Large intestine (tissue), 3 donors: Measurements from ENCODE around the gene NKIRAS2. TPM values are rescaled to one million over a fixed set of nuclear protein-coding genes. Genes with fewer than 3 reads are reported as not detected.
"Not testable (repeated sequence)": the region's sequence is repeated elsewhere in the genome, so short reads cannot be mapped to it uniquely, and the experiment has no call there.

Experiments
- DNase-seq, 2 donors: peaks; one replicate each; pipeline versions ENCODE4 v3.0.0 to v3.0.0-alpha.2; 2013
- H3K27ac ChIP-seq: one replicate; pipeline ENCODE4 v1.5.1; 2013; ENCODE audit warnings: low read length
- H3K27me3 ChIP-seq: 2 replicates; pipeline ENCODE4 v1.6.1; 2013; ENCODE audit warnings: low read length; ENCODE audit not compliant: control insufficient read depth, insufficient read depth
- H3K36me3 ChIP-seq: 2 replicates; pipeline ENCODE4 v1.6.1; 2013; ENCODE audit warnings: low read length; ENCODE audit not compliant: control insufficient read depth, insufficient read depth
- H3K4me1 ChIP-seq: one replicate; pipeline ENCODE4 v1.6.1; 2013; ENCODE audit warnings: low read length; ENCODE audit not compliant: control insufficient read depth, insufficient read depth
- H3K4me3 ChIP-seq: one replicate; pipeline ENCODE4 v1.5.1; 2013; ENCODE audit warnings: low read length
- H3K9me3 ChIP-seq: one replicate; pipeline ENCODE4 v1.6.1; 2013; ENCODE audit warnings: mild to moderate bottlenecking, low read depth, low read length, moderate library complexity; ENCODE audit not compliant: control insufficient read depth
- WGBS: methylation state at CpG from one replicate; pipeline ENCODE4 v1.1.5; 2013; ENCODE audit warnings: low lambda C conversion rate; ENCODE audit not compliant: insufficient coverage; 5-methylcytosine and 5-hydroxymethylcytosine counted together
- polyA plus RNA-seq: library from polyadenylated mRNA; unstranded; fragments of 120-200 nt; gene quantifications from one replicate; pipeline ENCODE4 v1.2.1, GENCODE V29; 2013

NKIRAS2 gene
- polyA plus RNA-seq, 1 donor = 42.8 TPM

- H3K4me1 ChIP-seq = peaks cover 7% of the 10 kb centered on the region
- H3K9me3 ChIP-seq = no peaks in the 10 kb centered on the region
- H3K27me3 ChIP-seq = no peaks in the 10 kb centered on the region
- H3K4me3 ChIP-seq = no peak overlapping the region
- peaks cover 86% of the 10 kb centered on the region for H3K36me3 ChIP-seq
- no CpG with 5 or more reads among the region's 3 CpGs for WGBS
- H3K27ac ChIP-seq = no peak overlapping the region
- no peak for DNase-seq
Observed at GRCh38 chr17:41992576-41992975, 27.3 kb upstream of the NKIRAS2 start.

GRCh38 chr17:41996855-41997164 is 23.1 kb upstream of the NKIRAS2 start:
- Histone ChIP-seq H3K36me3 (peaks cover 66% of the 10 kb centered on the region), H3K27me3 (no peaks in the 10 kb centered on the region), H3K9me3 (no peaks in the 10 kb centered on the region), H3K4me1 (peaks cover 6% of the 10 kb centered on the region), H3K4me3 (no peak overlapping the region), H3K27ac (no peak overlapping the region)
- DNase-seq = no peak
- WGBS = no CpG with 5 or more reads among the region's 2 CpGs

DNA sequence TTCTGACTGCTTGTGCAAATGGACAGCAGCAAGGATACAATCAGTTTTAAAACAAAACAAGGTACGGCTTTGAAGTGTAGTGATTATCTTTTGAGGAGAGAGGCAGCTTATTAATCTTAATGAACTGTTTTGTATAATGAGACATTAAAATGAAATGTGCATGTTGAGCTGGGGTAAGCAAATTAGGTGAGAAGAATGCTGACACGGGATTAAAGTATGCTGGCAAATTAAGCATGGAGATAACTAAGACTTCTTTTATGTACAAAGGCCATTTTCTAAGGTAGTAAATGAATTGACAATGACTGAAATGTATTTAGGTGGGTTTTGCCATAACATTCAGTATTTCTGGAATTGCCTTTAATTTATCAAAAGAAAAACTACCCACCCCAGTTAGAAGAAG is 21.4 kb upstream of the NKIRAS2 start:
- H3K27me3 ChIP-seq = no peaks in the 10 kb centered on the region
- no peaks in the 10 kb centered on the region for H3K9me3 ChIP-seq
- H3K4me3 ChIP-seq = no peak overlapping the region
- H3K27ac ChIP-seq = no peak overlapping the region
- H3K36me3 ChIP-seq = peaks cover 66% of the 10 kb centered on the region
- H3K4me1 ChIP-seq = peaks cover 17% of the 10 kb centered on the region
- DNase-seq = no peak
- WGBS = 43% methylated on average over 2 of the region's 2 CpGs

DNA sequence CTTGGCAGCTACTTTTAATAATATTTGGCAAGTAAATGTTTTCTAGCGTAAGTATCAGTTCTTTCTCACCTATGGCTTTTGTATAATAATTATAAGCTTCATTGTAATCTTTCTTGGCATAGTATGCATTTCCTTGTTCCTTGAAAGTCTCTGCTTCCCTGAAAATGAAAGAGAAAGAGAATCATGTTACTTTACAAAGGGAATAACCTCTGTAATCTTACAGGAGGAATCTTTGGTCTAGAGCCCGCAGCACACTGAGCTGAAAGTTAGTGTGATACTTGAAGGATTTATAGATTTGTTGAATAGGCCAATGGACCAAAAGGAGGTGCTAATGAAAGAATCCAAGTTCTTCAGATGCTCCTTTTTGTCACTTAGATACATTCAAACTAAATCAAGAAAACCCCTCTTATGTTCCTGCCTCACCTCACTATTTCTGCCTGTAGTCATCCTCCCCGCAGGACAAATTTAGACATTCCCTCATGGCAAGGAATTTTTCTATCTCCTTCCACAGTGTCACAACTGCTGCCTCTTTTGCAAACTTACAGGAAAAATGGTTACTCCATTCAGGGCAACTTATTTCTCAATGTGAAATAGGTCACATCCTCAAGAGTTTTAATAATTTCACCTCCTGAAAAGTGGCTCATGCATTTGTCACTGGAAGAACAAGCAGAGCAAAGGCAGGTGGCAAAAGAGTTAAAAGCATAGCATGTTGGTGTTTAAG is 19.3 kb upstream of the NKIRAS2 start:
- peaks cover 52% of the 10 kb centered on the region for H3K36me3 ChIP-seq
- peaks cover 20% of the 10 kb centered on the region for H3K4me1 ChIP-seq
- H3K4me3 ChIP-seq = no peak overlapping the region
- H3K27me3 ChIP-seq = no peaks in the 10 kb centered on the region
- WGBS = no CpG with 5 or more reads among the region's 3 CpGs
- DNase-seq = peak; percentile 44 to 75
- H3K27ac ChIP-seq = peak overlapping the region; percentile 60
- no peaks in the 10 kb centered on the region for H3K9me3 ChIP-seq

- Histone ChIP-seq H3K4me1 (peaks cover 20% of the 10 kb centered on the region), H3K27ac (no peak overlapping the region), H3K27me3 (no peaks in the 10 kb centered on the region), H3K4me3 (no peak overlapping the region), H3K36me3 (peaks cover 41% of the 10 kb centered on the region), H3K9me3 (no peaks in the 10 kb centered on the region)
- no CpG with 5 or more reads among the region's 2 CpGs for WGBS
- DNase-seq = no peak
Observed at GRCh38 chr17:42001729-42002128, 18.2 kb upstream of the NKIRAS2 start.

DNA sequence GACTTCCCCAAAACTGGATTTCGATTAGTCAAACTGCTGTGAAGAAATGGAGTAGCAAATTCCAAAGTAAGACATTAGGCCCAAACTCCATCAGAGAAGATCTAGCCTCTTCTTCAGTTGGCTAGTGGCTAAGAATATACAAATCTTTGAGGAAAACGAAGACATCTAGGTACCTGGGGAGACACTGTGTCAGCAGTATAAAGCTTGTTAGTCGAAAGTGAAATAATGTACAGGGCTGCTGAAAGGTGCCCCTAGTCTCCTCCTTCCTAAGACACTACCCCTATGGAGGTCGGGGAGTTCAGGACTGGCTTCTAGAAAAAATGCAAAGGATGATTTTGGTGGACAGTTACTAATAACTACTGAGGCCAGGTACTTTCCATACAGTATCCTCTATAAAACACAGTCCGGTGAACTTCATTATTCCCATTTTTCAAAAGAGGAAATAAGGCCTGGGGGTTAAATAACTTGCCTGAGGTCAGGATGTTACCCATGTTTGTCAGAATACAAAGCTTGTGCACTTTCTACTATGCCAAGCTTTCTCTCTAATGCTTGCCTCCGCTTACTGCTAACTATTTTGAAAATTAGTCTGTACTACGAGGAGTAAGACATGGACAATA is 17.6 kb upstream of the NKIRAS2 start:
- peaks cover 20% of the 10 kb centered on the region for H3K4me1 ChIP-seq
- no peaks in the 10 kb centered on the region for H3K9me3 ChIP-seq
- H3K36me3 ChIP-seq = peaks cover 35% of the 10 kb centered on the region
- DNase-seq = no peak
- H3K4me3 ChIP-seq = no peak overlapping the region
- no peaks in the 10 kb centered on the region for H3K27me3 ChIP-seq
- H3K27ac ChIP-seq = no peak overlapping the region
- 100% methylated on average over 2 of the region's 7 CpGs for WGBS

DNA sequence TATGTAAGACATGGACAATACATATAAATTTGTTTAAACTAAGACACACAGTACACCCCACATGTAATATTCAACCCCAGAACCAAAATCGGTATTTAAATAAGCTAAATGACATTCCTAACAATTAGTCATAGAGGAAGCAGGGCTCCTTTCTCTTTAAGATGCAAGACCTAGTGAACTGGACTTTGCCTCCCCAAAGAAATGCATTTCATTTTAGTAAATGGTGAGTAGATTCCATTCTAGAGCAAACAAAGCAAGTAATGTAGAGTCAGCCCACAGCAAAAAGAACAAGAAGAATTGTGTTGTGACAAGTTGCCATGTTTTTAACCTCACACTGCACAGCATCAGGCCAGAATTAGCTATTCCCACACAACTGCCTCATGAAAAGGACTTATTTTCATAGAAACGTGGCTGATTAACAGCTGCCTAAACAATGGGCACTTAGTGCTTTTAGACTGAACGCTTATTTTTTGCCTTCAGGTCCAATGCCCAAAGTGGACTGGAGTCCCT is 17.0 kb upstream of the NKIRAS2 start:
- Histone ChIP-seq H3K36me3 (peaks cover 29% of the 10 kb centered on the region), H3K27ac (peak overlapping the region; percentile 34), H3K4me3 (no peak overlapping the region), H3K4me1 (peaks cover 20% of the 10 kb centered on the region), H3K27me3 (no peaks in the 10 kb centered on the region), H3K9me3 (no peaks in the 10 kb centered on the region)
- 38% methylated on average over 1 of the region's 3 CpGs for WGBS
- DNase-seq = peak in 1 of 2 donors; percentile 61

GRCh38 chr17:42005166-42005565 is 14.7 kb upstream of the NKIRAS2 start:
- H3K9me3 ChIP-seq = no peaks in the 10 kb centered on the region
- H3K4me3 ChIP-seq = no peak overlapping the region
- H3K36me3 ChIP-seq = peaks cover 17% of the 10 kb centered on the region
- DNase-seq = no peak
- peaks cover 20% of the 10 kb centered on the region for H3K4me1 ChIP-seq
- WGBS = no CpG with 5 or more reads among the region's 1 CpG
- no peak overlapping the region for H3K27ac ChIP-seq
- H3K27me3 ChIP-seq = no peaks in the 10 kb centered on the region

DNA sequence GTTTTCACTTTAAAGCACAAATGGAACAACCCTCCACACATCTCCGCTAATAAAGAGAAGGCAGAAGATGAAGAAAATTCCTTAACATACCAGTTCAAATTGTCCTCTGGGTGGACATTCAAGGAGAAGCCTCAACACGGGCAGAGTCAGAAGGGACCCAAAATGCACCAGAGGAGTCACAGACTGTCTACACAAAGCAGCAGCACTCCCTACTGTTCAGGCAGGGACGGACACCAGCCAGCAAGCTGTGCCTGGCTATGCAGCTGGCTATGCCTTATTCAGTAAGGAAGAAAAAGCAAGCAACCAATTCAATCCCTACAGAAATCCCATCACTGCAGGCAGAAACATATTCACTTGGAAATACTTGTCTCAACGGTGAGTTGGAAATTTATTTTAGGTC is 10.7 kb upstream of the NKIRAS2 start:
- peaks cover 3% of the 10 kb centered on the region for H3K36me3 ChIP-seq
- no peaks in the 10 kb centered on the region for H3K4me1 ChIP-seq
- H3K4me3 ChIP-seq = no peak overlapping the region
- no peaks in the 10 kb centered on the region for H3K27me3 ChIP-seq
- 100% methylated on average over 1 of the region's 4 CpGs for WGBS
- DNase-seq = no peak
- no peaks in the 10 kb centered on the region for H3K9me3 ChIP-seq
- no peak overlapping the region for H3K27ac ChIP-seq

- not testable (repeated sequence) for H3K27ac ChIP-seq, H3K36me3 ChIP-seq, H3K4me1 ChIP-seq, H3K4me3 ChIP-seq, H3K9me3 ChIP-seq, DNase-seq, H3K27me3 ChIP-seq
- WGBS = no CpG with 5 or more reads among the region's 9 CpGs
Observed at GRCh38 chr17:42010266-42010680, 9.6 kb upstream of the NKIRAS2 start.
